NCI-H345 (cell line): Measurements from ENCODE around the gene ATP10D.
"Not testable (repeated sequence)": the region's sequence is repeated elsewhere in the genome, so short reads cannot be mapped to it uniquely, and the experiment has no call there.

Experiments used
- DNase-seq: peaks from one replicate; lab custom pipeline; 2025; lab: John Stamatoyannopoulos, UW

ATP10D gene

GRCh38 chr4:47535567-47536147 is 50.6 kb downstream of the ATP10D start:
- no peak for DNase-seq

- no peak for DNase-seq
These were observed 51.9 kb downstream of the ATP10D start for GRCh38 chr4:47536966-47537365.

- no peak for DNase-seq
These were observed 53.2 kb downstream of the ATP10D start for GRCh38 chr4:47538111-47538824.

- DNase-seq = no peak
These were observed 53.7 kb downstream of the ATP10D start for GRCh38 chr4:47538825-47539154.

- DNase-seq = not testable (repeated sequence)
These were observed 57.6 kb downstream of the ATP10D start for GRCh38 chr4:47542640-47543039.

- no peak for DNase-seq
These were observed 58.3 kb downstream of the ATP10D start for GRCh38 chr4:47543331-47543730.

- not testable (repeated sequence) for DNase-seq
These were observed 65.3 kb downstream of the ATP10D start for GRCh38 chr4:47550357-47550756.

- DNase-seq = no peak
These were observed 65.9 kb downstream of the ATP10D start for GRCh38 chr4:47550899-47551548.

GRCh38 chr4:47551682-47552081 is 66.6 kb downstream of the ATP10D start:
- DNase-seq = no peak

- no peak for DNase-seq
These were observed 68.5 kb downstream of the ATP10D start for GRCh38 chr4:47553329-47554125.

GRCh38 chr4:47555920-47556319 is 70.8 kb downstream of the ATP10D start:
- not testable (repeated sequence) for DNase-seq

- DNase-seq = no peak
These were observed 72.2 kb downstream of the ATP10D start for GRCh38 chr4:47557255-47557654.

GRCh38 chr4:47560682-47561081 is 75.6 kb downstream of the ATP10D start:
- DNase-seq = no peak

- no peak for DNase-seq
These were observed 76.3 kb downstream of the ATP10D start for GRCh38 chr4:47561331-47561730.

GRCh38 chr4:47562297-47562696 is 77.2 kb downstream of the ATP10D start:
- DNase-seq = no peak

- no peak for DNase-seq
These were observed 81.5 kb downstream of the ATP10D start for GRCh38 chr4:47566566-47566965.

GRCh38 chr4:47566969-47567368 is 81.9 kb downstream of the ATP10D start:
- DNase-seq = no peak

GRCh38 chr4:47567511-47567910 is 82.4 kb downstream of the ATP10D start:
- no peak for DNase-seq

- DNase-seq = no peak
These were observed 85.7 kb downstream of the ATP10D start for GRCh38 chr4:47570816-47571215.

GRCh38 chr4:47572981-47573380 is 87.9 kb downstream of the ATP10D start:
- DNase-seq = no peak

GRCh38 chr4:47577779-47578553 is 92.9 kb downstream of the ATP10D start:
- no peak for DNase-seq

GRCh38 chr4:47579235-47579634 is 94.2 kb downstream of the ATP10D start:
- DNase-seq = no peak
